NCI-H1694 treated with DMSO at 0.1 percent for 48 hours (cell line): ENCODE measurements around the gene PCDHGA7.
"Not testable (repeated sequence)": the region's sequence is repeated elsewhere in the genome, so short reads cannot be mapped to it uniquely, and the experiment has no call there.

Source experiments
- DNase-seq: peaks from one replicate; lab custom pipeline; 2025; lab: John Stamatoyannopoulos, UW

PCDHGA7 gene

GRCh38 chr5:141366016-141366896 lies 16.3 kb upstream of the PCDHGA7 start:
- no peak for DNase-seq

- DNase-seq = no peak
These were observed 12.3 kb upstream of the PCDHGA7 start, which contains the start of gene PCDHGB3 for GRCh38 chr5:141369994-141370848. TSS of gene PCDHGB3 (plus strand) at chr5:141370242. CDS start at chr5:141370395, 153 bp downstream.

GRCh38 chr5:141371572-141372475 lies 10.7 kb upstream of the PCDHGA7 start:
- DNase-seq = no peak

- no peak for DNase-seq
These were observed 8.7 kb upstream of the PCDHGA7 start, which contains the start of gene PCDHGA6 for GRCh38 chr5:141373673-141374317. TSS of gene PCDHGA6 (plus strand) at chr5:141373891. CDS start at chr5:141374084, 193 bp downstream.

GRCh38 chr5:141374627-141375026 lies 7.9 kb upstream of the PCDHGA7 start:
- DNase-seq = no peak

- not testable (repeated sequence) for DNase-seq
These were observed 6.9 kb upstream of the PCDHGA7 start for GRCh38 chr5:141375444-141376155.

- DNase-seq = no peak
These were observed 803 bp downstream of the PCDHGA7 start for GRCh38 chr5:141383345-141383744.

- DNase-seq = no peak
These were observed 2.1 kb downstream of the PCDHGA7 start for GRCh38 chr5:141384471-141385267.

- DNase-seq = not testable (repeated sequence)
These were observed 5.2 kb downstream of the PCDHGA7 start, which contains the start of gene PCDHGB4 for GRCh38 chr5:141387557-141388311. TSS of gene PCDHGB4 (plus strand) at chr5:141387698. CDS start at chr5:141387885, 187 bp downstream.

- no peak for DNase-seq
These were observed 6.1 kb downstream of the PCDHGA7 start for GRCh38 chr5:141388661-141389060.

GRCh38 chr5:141389153-141390042 lies 6.9 kb downstream of the PCDHGA7 start:
- DNase-seq = no peak

- DNase-seq = no peak
These were observed 10.1 kb downstream of the PCDHGA7 start, which contains the start of gene PCDHGA8 for GRCh38 chr5:141392429-141393198. TSS of gene PCDHGA8 (plus strand) at chr5:141392633. CDS start at chr5:141392814, 181 bp downstream.

- no peak for DNase-seq
These were observed 10.7 kb downstream of the PCDHGA7 start for GRCh38 chr5:141393267-141393666.

GRCh38 chr5:141394401-141395187 lies 12.1 kb downstream of the PCDHGA7 start:
- DNase-seq = not testable (repeated sequence)

GRCh38 chr5:141397756-141398551 lies 15.4 kb downstream of the PCDHGA7 start, which contains the start of gene PCDHGB5:
TSS of gene PCDHGB5 (plus strand) at chr5:141397947. CDS start at chr5:141398128, 181 bp downstream.
- DNase-seq = not testable (repeated sequence)
